Activated T-cell treated with anti-CD3 and anti-CD28 coated beads for 48 hours (primary cell): ENCODE measurements around the gene SERGEF.
"Not testable (repeated sequence)": the region's sequence is repeated elsewhere in the genome, so short reads cannot be mapped to it uniquely, and the experiment has no call there.

Experiments used
- DNase-seq: peaks from one replicate; pipeline ENCODE4 v3.0.0-alpha.2; 2020; ENCODE audit warnings: low read depth

The SERGEF gene

GRCh38 chr11:17906436-17906835 is 106.4 kb downstream of the SERGEF start:
- DNase-seq, result no peak

GRCh38 chr11:17905477-17905876 is 107.4 kb downstream of the SERGEF start:
- DNase-seq, result no peak

GRCh38 chr11:17901481-17901880 is 111.4 kb downstream of the SERGEF start:
- DNase-seq, result no peak

GRCh38 chr11:17898782-17899181 is 114.1 kb downstream of the SERGEF start:
- DNase-seq, result no peak

- no peak for DNase-seq
Observed at GRCh38 chr11:17898071-17898470, 114.8 kb downstream of the SERGEF start.

GRCh38 chr11:17897495-17897894 is 115.4 kb downstream of the SERGEF start:
- DNase-seq, result no peak

GRCh38 chr11:17896496-17897151 is 116.2 kb downstream of the SERGEF start:
- DNase-seq, result not testable (repeated sequence)

GRCh38 chr11:17894929-17895658 is 117.8 kb downstream of the SERGEF start:
- no peak for DNase-seq

GRCh38 chr11:17892409-17892808 is 120.4 kb downstream of the SERGEF start:
- no peak for DNase-seq

- DNase-seq, result no peak
Observed at GRCh38 chr11:17890325-17890724, 122.5 kb downstream of the SERGEF start.

- DNase-seq, result no peak
Observed at GRCh38 chr11:17887779-17888178, 125.1 kb downstream of the SERGEF start.

GRCh38 chr11:17883946-17884345 is 128.9 kb downstream of the SERGEF start:
- DNase-seq, result no peak

GRCh38 chr11:17883057-17883456 is 129.8 kb downstream of the SERGEF start:
- DNase-seq, result no peak

- DNase-seq, result no peak
Observed at GRCh38 chr11:17878743-17879142, 134.1 kb downstream of the SERGEF start.

GRCh38 chr11:17877886-17878285 is 135.0 kb downstream of the SERGEF start:
- no peak for DNase-seq

- no peak for DNase-seq
Observed at GRCh38 chr11:17876827-17877226, 136.0 kb downstream of the SERGEF start.

GRCh38 chr11:17875891-17876290 is 137.0 kb downstream of the SERGEF start:
- DNase-seq, result no peak

GRCh38 chr11:17873586-17873985 is 139.3 kb downstream of the SERGEF start:
- DNase-seq, result no peak

- DNase-seq, result not testable (repeated sequence)
Observed at GRCh38 chr11:17868398-17868797, 144.4 kb downstream of the SERGEF start.

GRCh38 chr11:17867341-17867740 is 145.5 kb downstream of the SERGEF start:
- no peak for DNase-seq

GRCh38 chr11:17865765-17866428 is 146.9 kb downstream of the SERGEF start:
- DNase-seq, result no peak

GRCh38 chr11:17864478-17864941 is 148.3 kb downstream of the SERGEF start:
- DNase-seq, result no peak
